ENCODE data around the gene PODXL2. TPM values are rescaled to one million over a fixed set of nuclear protein-coding genes. Genes with fewer than 3 reads are reported as not detected.

PODXL2 gene
- total RNA-seq, 1 experiment from 2014 or later, result 5.7 TPM

DNA sequence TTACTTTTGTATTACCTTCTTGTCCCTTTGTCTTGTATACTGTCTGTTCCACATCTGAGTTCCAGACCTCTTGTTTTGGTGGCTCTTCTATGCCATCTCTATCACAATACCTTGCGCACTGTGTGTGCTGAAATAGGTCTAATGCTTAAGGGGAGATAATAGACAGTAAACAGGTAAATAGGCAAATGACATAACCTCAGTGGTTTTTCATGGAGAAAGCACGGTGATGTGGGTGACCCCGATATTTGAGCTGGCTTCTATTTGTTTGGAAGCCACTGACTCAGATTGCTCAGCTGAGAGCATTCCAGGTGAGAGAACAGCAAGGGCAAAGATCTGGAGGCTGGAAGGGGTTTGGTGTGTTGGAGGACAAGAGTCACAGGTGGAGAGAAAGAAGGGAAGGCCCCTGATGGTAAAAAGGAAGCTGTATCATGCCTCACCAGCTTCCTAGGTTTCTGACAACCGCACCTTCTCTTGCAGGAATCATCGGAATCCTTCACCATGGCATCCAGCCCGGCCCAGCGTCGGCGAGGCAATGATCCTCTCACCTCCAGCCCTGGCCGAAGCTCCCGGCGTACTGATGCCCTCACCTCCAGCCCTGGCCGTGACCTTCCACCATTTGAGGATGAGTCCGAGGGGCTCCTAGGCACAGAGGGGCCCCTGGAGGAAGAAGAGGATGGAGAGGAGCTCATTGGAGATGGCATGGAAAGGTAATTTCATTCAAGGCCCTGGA lies 30.0 kb upstream of the PODXL2 start:
- peaks cover 14 to 24% of the 10 kb centered on the region in 2 experiments for H3K4me1 ChIP-seq (ENCODE audit: control insufficient read depth in 1 of 2, insufficient read depth in 2 of 2, low read length in 2 of 2)
- peak overlapping the region; percentile 99 for H3K4me2 ChIP-seq (ENCODE audit: low read length)
- H3K4me3 ChIP-seq (replicated peaks in 1 of 2; ENCODE audit: low read depth in 1 of 2, low read length in 2 of 2), result peak overlapping the region; percentile 83 to 90
- peak overlapping the region; percentile 67 for H3K27ac ChIP-seq (ENCODE audit: low read depth, low read length)
- ChIA-PET CTCF (no interaction called here), RAD21 (ENCODE audit: low non-redundant PET in 1 of 2, low total read pairs in 2 of 2, uncharacterized antibody in 2 of 2, unreplicated experiment in 2 of 2) (no interaction called here), POLR2A (interaction anchor here (1.3 kb wide), 1 partner anchor 10 kb away, joined by 4 read pairs; no protein-coding TSS in a partner anchor)
- peaks cover 55% of the 10 kb centered on the region for H3K79me2 ChIP-seq (ENCODE audit: insufficient read depth, low read length)
- ATAC-seq, result no peak
- H3K9me3 ChIP-seq (ENCODE audit: control insufficient read depth in 1 of 2, insufficient read depth in 1 of 2, low read depth in 1 of 2, low read length in 2 of 2), result no peaks in the 10 kb centered on the region
- no peak for TF ChIP-seq FOSL1 (IDR thresholded peaks at IDR 0.05; ENCODE audit: low read depth)
- TF ChIP-seq YY1 (IDR thresholded peaks at IDR 0.05; ENCODE audit: extremely low read depth, insufficient replicate concordance, low read depth, low read length), result no peak
- no peak for TF ChIP-seq POLR2AphosphoS5 (IDR thresholded peaks at IDR 0.05; ENCODE audit: low read depth, low read length)
- TF ChIP-seq CBX3 (IDR thresholded peaks at IDR 0.05; ENCODE audit: low read depth), result no peak
- no peak for TF ChIP-seq REST (IDR thresholded peaks at IDR 0.05; ENCODE audit: low read depth)
- no peak for TF ChIP-seq CEBPB (IDR thresholded peaks at IDR 0.05; ENCODE audit: low read depth)
- TF ChIP-seq RAD21 (IDR thresholded peaks at IDR 0.05; ENCODE audit: low read depth), result no peak
- TF ChIP-seq, protein P1, sequence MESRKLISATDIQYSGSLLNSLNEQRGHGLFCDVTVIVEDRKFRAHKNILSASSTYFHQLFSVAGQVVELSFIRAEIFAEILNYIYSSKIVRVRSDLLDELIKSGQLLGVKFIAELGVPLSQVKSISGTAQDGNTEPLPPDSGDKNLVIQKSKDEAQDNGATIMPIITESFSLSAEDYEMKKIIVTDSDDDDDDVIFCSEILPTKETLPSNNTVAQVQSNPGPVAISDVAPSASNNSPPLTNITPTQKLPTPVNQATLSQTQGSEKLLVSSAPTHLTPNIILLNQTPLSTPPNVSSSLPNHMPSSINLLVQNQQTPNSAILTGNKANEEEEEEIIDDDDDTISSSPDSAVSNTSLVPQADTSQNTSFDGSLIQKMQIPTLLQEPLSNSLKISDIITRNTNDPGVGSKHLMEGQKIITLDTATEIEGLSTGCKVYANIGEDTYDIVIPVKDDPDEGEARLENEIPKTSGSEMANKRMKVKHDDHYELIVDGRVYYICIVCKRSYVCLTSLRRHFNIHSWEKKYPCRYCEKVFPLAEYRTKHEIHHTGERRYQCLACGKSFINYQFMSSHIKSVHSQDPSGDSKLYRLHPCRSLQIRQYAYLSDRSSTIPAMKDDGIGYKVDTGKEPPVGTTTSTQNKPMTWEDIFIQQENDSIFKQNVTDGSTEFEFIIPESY (IDR thresholded peaks at IDR 0.05; ENCODE audit: extremely low read depth, insufficient replicate concordance, low read length), result no peak
- no peak for TF ChIP-seq ELF1 (IDR thresholded peaks at IDR 0.05; ENCODE audit: borderline replicate concordance, low read depth)
- no peak for TF ChIP-seq JUND (IDR thresholded peaks at IDR 0.05)
- no peak for TF ChIP-seq ZNF274 (IDR thresholded peaks at IDR 0.05; ENCODE audit: low read depth, low read length)
- TF ChIP-seq POLR2A (IDR thresholded peaks at IDR 0.05; ENCODE audit: borderline replicate concordance, extremely low read depth, insufficient read depth, insufficient read length), result no peak
- no peak for TF ChIP-seq SP1 (IDR thresholded peaks at IDR 0.05; ENCODE audit: low read depth)
- no peak for TF ChIP-seq SRF (IDR thresholded peaks at IDR 0.05; ENCODE audit: low read depth)
- TF ChIP-seq EZH2 (IDR thresholded peaks at IDR 0.05), result no peak
- TF ChIP-seq ZFX (IDR thresholded peaks at IDR 0.05), result no peak
- TF ChIP-seq, protein P2, sequence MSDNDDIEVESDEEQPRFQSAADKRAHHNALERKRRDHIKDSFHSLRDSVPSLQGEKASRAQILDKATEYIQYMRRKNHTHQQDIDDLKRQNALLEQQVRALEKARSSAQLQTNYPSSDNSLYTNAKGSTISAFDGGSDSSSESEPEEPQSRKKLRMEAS (IDR thresholded peaks at IDR 0.05), result no peak
- TF ChIP-seq, protein P3, sequence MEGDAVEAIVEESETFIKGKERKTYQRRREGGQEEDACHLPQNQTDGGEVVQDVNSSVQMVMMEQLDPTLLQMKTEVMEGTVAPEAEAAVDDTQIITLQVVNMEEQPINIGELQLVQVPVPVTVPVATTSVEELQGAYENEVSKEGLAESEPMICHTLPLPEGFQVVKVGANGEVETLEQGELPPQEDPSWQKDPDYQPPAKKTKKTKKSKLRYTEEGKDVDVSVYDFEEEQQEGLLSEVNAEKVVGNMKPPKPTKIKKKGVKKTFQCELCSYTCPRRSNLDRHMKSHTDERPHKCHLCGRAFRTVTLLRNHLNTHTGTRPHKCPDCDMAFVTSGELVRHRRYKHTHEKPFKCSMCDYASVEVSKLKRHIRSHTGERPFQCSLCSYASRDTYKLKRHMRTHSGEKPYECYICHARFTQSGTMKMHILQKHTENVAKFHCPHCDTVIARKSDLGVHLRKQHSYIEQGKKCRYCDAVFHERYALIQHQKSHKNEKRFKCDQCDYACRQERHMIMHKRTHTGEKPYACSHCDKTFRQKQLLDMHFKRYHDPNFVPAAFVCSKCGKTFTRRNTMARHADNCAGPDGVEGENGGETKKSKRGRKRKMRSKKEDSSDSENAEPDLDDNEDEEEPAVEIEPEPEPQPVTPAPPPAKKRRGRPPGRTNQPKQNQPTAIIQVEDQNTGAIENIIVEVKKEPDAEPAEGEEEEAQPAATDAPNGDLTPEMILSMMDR (IDR thresholded peaks at IDR 0.05 in 2 of 3, conservative IDR thresholded peaks at IDR 0.05 in 1 of 3; ENCODE audit: borderline replicate concordance in 1 of 3, insufficient read depth in 1 of 3, low read depth in 2 of 3, low read length in 2 of 3), result no peak
- TF ChIP-seq, protein P4, sequence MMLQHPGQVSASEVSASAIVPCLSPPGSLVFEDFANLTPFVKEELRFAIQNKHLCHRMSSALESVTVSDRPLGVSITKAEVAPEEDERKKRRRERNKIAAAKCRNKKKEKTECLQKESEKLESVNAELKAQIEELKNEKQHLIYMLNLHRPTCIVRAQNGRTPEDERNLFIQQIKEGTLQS (IDR thresholded peaks at IDR 0.05), result no peak
- no peak for TF ChIP-seq EGR1 (IDR thresholded peaks at IDR 0.05; ENCODE audit: low read depth)
- no peaks in the 10 kb centered on the region for H3K9me2 ChIP-seq (ENCODE audit: insufficient read depth)
- peak overlapping the region; percentile 99 for H3K9ac ChIP-seq (ENCODE audit: low read length)
- TSS peak; percentile 60 for BruUV-seq (replicated peaks)
- intact Hi-C loops (cut with micrococcal nuclease), result loop anchor here (10.0 kb wide), 2 partner anchors 456 to 536 kb away; partner anchors contain the start of gene SEC61A1
- no peaks in the 10 kb centered on the region for H4K20me1 ChIP-seq (ENCODE audit: insufficient read depth)
- H3K27me3 ChIP-seq (ENCODE audit: insufficient read depth, low read length), result no peaks in the 10 kb centered on the region
- H2AFZ ChIP-seq (ENCODE audit: low read depth, low read length, poor library complexity, severe bottlenecking), result no peak overlapping the region
- peaks cover 18 to 40% of the 10 kb centered on the region in 2 experiments; a peak in 3 of 4 replicates for H3K36me3 ChIP-seq (ENCODE audit: control insufficient read depth in 1 of 2, insufficient read depth in 2 of 2, low read length in 2 of 2)
- DNase-seq (ENCODE audit: low read depth, low spot score), result no peak
